Spleen (tissue), 11 donors: Measurements from ENCODE around the gene CYB5B. TPM values are rescaled to one million over a fixed set of nuclear protein-coding genes. Genes with fewer than 3 reads are reported as not detected.

ENCODE experiments used
- DNase-seq: peaks from one replicate; pipeline ENCODE4 v3.0.0-alpha.2; 2020
- H3K27ac ChIP-seq, 8 donors: fragments of 200-600 bp; sonication (generic) in 7 of 8; 1 replicate in 4 of 8; 2 replicates in 4 of 8; pipeline versions ENCODE4 v1.5.0 to v1.8.0; 2016 to 2021; ENCODE audit warnings: inconsistent platforms in 4 of 8, mild to moderate bottlenecking in 4 of 8, moderate library complexity in 1 of 8
- H3K27me3 ChIP-seq, 7 donors: fragments of 200-600 bp; sonication (generic) in 6 of 7; replicated peaks in 1 of 7; 1 replicate in 4 of 7; 2 replicates in 3 of 7; pipeline versions ENCODE4 v1.5.0 to v1.8.0; 2016 to 2021; ENCODE audit warnings: inconsistent platforms in 3 of 7, mild to moderate bottlenecking in 1 of 7
- H3K36me3 ChIP-seq, 6 donors: fragments of 200-600 bp; sonication (generic) in 5 of 6; 1 replicate in 4 of 6; 2 replicates in 2 of 6; pipeline versions ENCODE4 v1.5.0 to v1.8.0; 2016 to 2021; ENCODE audit warnings: inconsistent platforms in 2 of 6
- H3K4me1 ChIP-seq, 6 donors: fragments of 200-600 bp; sonication (generic) in 5 of 6; 1 replicate in 3 of 6; 2 replicates in 3 of 6; pipeline versions ENCODE4 v1.5.0 to v1.8.0; 2016 to 2021; ENCODE audit warnings: inconsistent platforms in 3 of 6
- H3K4me3 ChIP-seq, 8 donors: fragments of 200-600 bp; sonication (generic) in 7 of 8; 1 replicate in 4 of 8; 2 replicates in 4 of 8; pipeline versions ENCODE4 v1.5.0 to v1.8.0; 2016 to 2021; ENCODE audit warnings: inconsistent platforms in 4 of 8, mild to moderate bottlenecking in 4 of 8, moderate library complexity in 2 of 8
- H3K9me3 ChIP-seq, 8 donors: fragments of 200-600 bp; sonication (generic) in 7 of 8; 1 replicate in 4 of 8; 2 replicates in 4 of 8; pipeline versions ENCODE4 v1.5.0 to v1.8.0; 2016 to 2021; ENCODE audit warnings: inconsistent platforms in 4 of 8
- POLR2A ChIP-seq, 3 donors: fragments of 450-650 bp; IDR thresholded peaks; one replicate each; pipeline ENCODE4 v1.5.1; 2017; ENCODE audit warnings: antibody characterized with exemption in 3 of 3, mild to moderate bottlenecking in 1 of 3
- POLR2AphosphoS5 ChIP-seq, 3 donors: sonication (generic); formaldehyde crosslinking; IDR thresholded peaks; one replicate each; pipeline ENCODE4 v1.5.1; 2017; ENCODE audit warnings: antibody characterized with exemption in 3 of 3
- WGBS, 5 donors: extraction: QIAGEN DNeasy Blood & Tissue Kit in 3 of 5; methylation state at CpG; one replicate each; pipeline versions ENCODE4 v1.1.5 to v1.1.7; 2013 to 2018; 5-methylcytosine and 5-hydroxymethylcytosine counted together
- intact Hi-C: fragments of 100-400 bp; cut with DNase I; formaldehyde crosslinking; loops from one replicate; pipeline ENCODE4 v1.15.0; 2023; ENCODE audit warnings: low total_unique reads
- polyA plus RNA-seq, 3 donors: library from polyadenylated mRNA; stranded (reverse); fragments of 200-250 nt; gene quantifications; one replicate each; pipeline ENCODE4 v1.2.1, GENCODE V29; 2013
- total RNA-seq, 7 donors: library from RNA; depleted of rRNA in 3 of 7; stranded (reverse); fragments of >200 nt in 3 of 7; fragmentation: NEBNext Ultra II Directional in 4 of 7; extraction: Animal tissue kit (Norgen Biotek cat#: 25700) in 4 of 7; gene quantifications; one replicate each; pipeline versions ENCODE4 v1.1.0 to v1.2.1, GENCODE V29; 2016 to 2021
- TF ChIP-seq, protein P1 (sequence below), 11 experiments: fragments of 200-600 bp in 7 of 11; fragments of 450-650 bp in 4 of 11; sonication (generic) in 4 of 11; IDR thresholded peaks in 8 of 11; conservative IDR thresholded peaks in 3 of 11; 1 replicate in 7 of 11; 2 replicates in 4 of 11; pipeline versions ENCODE4 v1.4.0 to v1.8.0; 2016 to 2021; ENCODE audit warnings: antibody characterized with exemption in 11 of 11, inconsistent platforms in 4 of 11, mild to moderate bottlenecking in 1 of 11
- donor health status: healthy with polysubstance abuse.
- donor health status: DM: no; HTN: no; CAD: no; lungs with moderate emphysema.
- donor health status: DM: no; HTN: no; CAD: no.
- donor health status: Bipolar disorder and iron deficiency.
- donor health status: healthy.
- donor health status: DM: no; HTN: no; CAD: no.
- donor health status: DM: yes; HTN: yes; CAD: no.

CYB5B gene
- total and polyA plus RNA-seq, 10 donors: 36.8 to 80.5 (median 61.1) TPM

DNA sequence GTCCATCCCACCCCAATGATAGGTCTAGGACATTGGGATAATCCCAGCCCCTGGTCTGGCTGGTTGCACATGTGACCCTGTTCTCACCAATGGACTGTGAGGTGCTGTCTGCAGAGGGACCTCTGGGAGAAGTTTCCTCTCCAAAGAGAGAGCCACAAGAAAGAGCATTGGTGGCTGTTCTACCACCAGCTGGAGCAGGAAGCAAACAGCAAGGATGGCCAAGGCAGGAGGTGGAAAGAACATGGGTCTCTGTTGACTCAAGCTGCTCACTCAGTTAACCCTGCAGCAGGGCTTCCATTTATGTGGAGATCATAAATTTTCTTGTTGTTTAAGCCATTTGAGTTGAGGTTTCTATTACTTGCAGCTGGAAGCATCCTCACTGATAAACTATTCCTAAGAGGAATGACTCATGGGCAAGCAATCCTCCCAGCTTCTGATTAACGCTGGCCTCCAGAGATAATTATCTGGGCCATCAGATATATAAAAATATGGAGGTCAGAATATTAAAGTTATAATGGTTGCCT is 52.6 kb downstream of the CYB5B start:
- WGBS, 5 donors: 15 to 36% (median 22%) methylated on average over 1 of the region's 1 CpG
- Histone ChIP-seq H3K27ac (no peak overlapping the region), H3K27me3 (no peaks in the 10 kb centered on the region), H3K36me3 (no peaks in the 10 kb centered on the region), H3K9me3 (no peaks in the 10 kb centered on the region), H3K4me1 (peaks cover 0 to 13% (median 5%) of the 10 kb centered on the region in 6 donors), H3K4me3 (no peak overlapping the region)
- TF ChIP-seq POLR2AphosphoS5 (IDR thresholded peaks at IDR 0.05) (no peak), POLR2A (IDR thresholded peaks at IDR 0.05) (no peak)
- TF ChIP-seq, protein P1, sequence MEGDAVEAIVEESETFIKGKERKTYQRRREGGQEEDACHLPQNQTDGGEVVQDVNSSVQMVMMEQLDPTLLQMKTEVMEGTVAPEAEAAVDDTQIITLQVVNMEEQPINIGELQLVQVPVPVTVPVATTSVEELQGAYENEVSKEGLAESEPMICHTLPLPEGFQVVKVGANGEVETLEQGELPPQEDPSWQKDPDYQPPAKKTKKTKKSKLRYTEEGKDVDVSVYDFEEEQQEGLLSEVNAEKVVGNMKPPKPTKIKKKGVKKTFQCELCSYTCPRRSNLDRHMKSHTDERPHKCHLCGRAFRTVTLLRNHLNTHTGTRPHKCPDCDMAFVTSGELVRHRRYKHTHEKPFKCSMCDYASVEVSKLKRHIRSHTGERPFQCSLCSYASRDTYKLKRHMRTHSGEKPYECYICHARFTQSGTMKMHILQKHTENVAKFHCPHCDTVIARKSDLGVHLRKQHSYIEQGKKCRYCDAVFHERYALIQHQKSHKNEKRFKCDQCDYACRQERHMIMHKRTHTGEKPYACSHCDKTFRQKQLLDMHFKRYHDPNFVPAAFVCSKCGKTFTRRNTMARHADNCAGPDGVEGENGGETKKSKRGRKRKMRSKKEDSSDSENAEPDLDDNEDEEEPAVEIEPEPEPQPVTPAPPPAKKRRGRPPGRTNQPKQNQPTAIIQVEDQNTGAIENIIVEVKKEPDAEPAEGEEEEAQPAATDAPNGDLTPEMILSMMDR (IDR thresholded peaks at IDR 0.05 in 8 of 11, conservative IDR thresholded peaks at IDR 0.05 in 3 of 11): no peak
- no peak for DNase-seq
- intact Hi-C loops: no loop called here

DNA sequence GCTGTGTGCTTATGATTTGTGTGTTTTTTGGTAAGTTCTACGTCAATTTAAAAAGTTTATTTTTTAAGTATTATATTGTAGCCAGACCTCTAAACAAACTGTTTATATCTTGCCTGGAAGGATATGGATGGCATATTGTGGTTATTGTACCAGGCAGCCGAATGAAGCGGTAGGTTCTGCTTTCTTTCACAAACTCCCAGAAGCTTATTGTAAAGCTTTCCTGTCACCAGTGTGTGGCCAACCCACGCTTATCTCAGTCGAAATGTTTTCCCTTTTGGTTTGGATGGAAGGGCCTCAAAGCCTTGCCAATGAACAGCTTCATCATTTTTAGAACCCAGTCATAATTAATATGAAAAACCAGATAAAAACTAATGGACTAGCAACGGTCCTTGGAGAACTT is 53.1 kb downstream of the CYB5B start:
- H3K36me3 ChIP-seq: no peaks in the 10 kb centered on the region

DNA sequence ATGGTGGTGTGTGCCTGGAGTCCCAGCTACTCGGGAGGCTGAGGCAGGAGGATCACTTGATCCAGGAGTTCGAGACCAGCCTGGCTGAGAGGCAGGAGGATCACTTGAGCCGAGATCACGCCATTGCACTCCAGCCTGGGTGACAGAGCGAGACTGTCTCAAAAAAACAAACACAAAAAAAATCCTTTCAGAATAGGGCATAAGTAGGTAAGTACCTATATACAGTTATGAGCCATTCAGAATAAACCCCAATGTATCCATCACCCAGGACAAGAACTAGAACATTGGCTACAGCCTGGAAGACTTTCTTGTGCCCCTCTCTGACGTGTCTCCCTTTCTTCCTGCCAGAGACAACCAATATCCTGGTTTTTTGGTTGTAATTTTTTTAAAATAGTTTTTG is 54.3 kb downstream of the CYB5B start:
- no peak for TF ChIP-seq POLR2A (IDR thresholded peaks at IDR 0.05)
- TF ChIP-seq, protein P1 (IDR thresholded peaks at IDR 0.05 in 8 of 11, conservative IDR thresholded peaks at IDR 0.05 in 3 of 11): no peak
- 93 to 98% (median 94%) methylated on average over 6 of the region's 6 CpGs for WGBS, 5 donors

More for the DNA sequence above, 53.1 kb downstream of the CYB5B start:
- no peak overlapping the region for H3K4me3 ChIP-seq
- no peaks in the 10 kb centered on the region for H3K9me3 ChIP-seq
- DNase-seq: no peak
- no peaks in the 10 kb centered on the region for H3K27me3 ChIP-seq
- peaks cover 0 to 16% (median 6%) of the 10 kb centered on the region in 6 donors for H3K4me1 ChIP-seq
- intact Hi-C loops: no loop called here
- WGBS, 5 donors: 25 to 39% (median 32%) methylated on average over 6 of the region's 6 CpGs
- TF ChIP-seq POLR2A (IDR thresholded peaks at IDR 0.05) (no peak), POLR2AphosphoS5 (IDR thresholded peaks at IDR 0.05) (no peak)
- TF ChIP-seq, protein P1 (IDR thresholded peaks at IDR 0.05 in 8 of 11, conservative IDR thresholded peaks at IDR 0.05 in 3 of 11): no peak
- no peak overlapping the region for H3K27ac ChIP-seq

DNA sequence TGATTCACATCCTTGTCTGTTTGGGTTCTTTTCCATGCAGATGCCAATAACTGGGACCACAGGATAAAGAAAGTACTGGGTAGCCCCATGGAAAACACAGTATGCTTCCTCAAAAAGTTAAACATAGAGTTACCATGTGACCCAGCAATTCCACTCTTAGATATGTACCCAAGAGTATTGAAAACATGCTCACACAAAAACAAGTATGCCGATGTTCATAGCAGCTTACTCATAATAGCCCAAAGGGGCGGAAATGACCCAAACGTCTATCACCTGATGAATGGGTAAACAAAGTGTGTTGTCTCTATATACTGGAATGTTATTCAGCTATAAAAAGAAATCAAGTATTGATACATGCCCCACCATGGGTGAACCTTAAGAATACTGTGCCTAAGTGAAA is 55.4 kb downstream of the CYB5B start:
- Histone ChIP-seq H3K27me3 (no peaks in the 10 kb centered on the region), H3K9me3 (no peaks in the 10 kb centered on the region), H3K27ac (no peak overlapping the region), H3K4me1 (peaks cover 0 to 17% (median 6%) of the 10 kb centered on the region in 6 donors), H3K36me3 (no peaks in the 10 kb centered on the region), H3K4me3 (no peak overlapping the region)
- intact Hi-C loops: no loop called here
- 82 to 96% (median 88%) methylated on average over 3 of the region's 3 CpGs for WGBS, 5 donors
- TF ChIP-seq, protein P1 (IDR thresholded peaks at IDR 0.05 in 8 of 11, conservative IDR thresholded peaks at IDR 0.05 in 3 of 11): no peak
- TF ChIP-seq POLR2AphosphoS5 (IDR thresholded peaks at IDR 0.05) (no peak), POLR2A (IDR thresholded peaks at IDR 0.05) (no peak)
- no peak for DNase-seq

More for the DNA sequence above, 54.3 kb downstream of the CYB5B start:
- no peak overlapping the region for H3K4me3 ChIP-seq
- DNase-seq: no peak
- no peaks in the 10 kb centered on the region for H3K36me3 ChIP-seq
- no peaks in the 10 kb centered on the region for H3K9me3 ChIP-seq
- no peaks in the 10 kb centered on the region for H3K27me3 ChIP-seq
- H3K27ac ChIP-seq: no peak overlapping the region
- intact Hi-C loops: no loop called here
- peaks cover 0 to 17% (median 6%) of the 10 kb centered on the region in 6 donors for H3K4me1 ChIP-seq
